Measurements from ENCODE around the gene PRSS53. TPM values are rescaled to one million over a fixed set of nuclear protein-coding genes. Genes with fewer than 3 reads are reported as not detected.
A peak's percentile ranks its signal among the peaks of the same experiment; 100 is the strongest.

PRSS53 gene
- polyA plus RNA-seq, 12 donors: 1.8 to 16.4 (median 4.6) TPM; not detected in 1

DNA sequence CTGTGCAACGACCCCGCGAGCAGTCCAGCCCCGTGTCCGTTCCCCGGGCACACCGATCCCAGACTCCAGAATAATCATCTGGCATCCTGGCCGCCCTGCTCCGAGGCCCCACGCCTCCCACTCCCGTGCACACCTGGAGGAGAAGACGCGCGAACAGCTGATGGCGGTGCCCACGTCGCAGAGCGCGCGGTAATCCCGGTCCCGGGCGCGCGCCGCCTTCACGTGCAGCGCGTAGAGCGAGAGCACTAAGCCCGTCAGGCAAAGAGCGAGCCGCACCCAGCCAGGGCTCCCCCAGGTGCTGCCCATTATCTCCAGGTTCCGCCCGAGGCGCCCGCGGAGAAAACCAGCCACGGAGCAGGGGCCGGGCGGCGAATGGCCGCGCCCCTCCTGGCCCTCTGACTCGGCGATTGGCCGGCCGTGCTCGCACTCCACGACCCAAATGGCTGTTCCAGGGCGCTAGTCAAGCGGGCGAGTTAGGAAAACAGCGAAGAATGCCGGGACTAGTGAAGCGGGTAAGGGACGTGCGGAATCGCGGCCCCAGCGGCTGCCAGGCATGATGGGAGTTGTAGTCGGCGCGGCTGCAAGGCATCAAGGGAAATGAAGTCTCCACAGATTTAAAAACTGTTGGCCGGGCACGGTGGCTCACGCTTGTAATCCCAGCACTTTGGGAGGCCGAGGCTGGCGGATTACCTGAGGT lies 5.8 kb upstream of the PRSS53 start, which contains the start of gene VKORC1:
Gene VKORC1 (minus strand): TSS at position 374 of the 697 bp plus-strand sequence. CDS start 68 bp downstream, at position 306.
- peak; percentile 93 for DNase-seq

DNA sequence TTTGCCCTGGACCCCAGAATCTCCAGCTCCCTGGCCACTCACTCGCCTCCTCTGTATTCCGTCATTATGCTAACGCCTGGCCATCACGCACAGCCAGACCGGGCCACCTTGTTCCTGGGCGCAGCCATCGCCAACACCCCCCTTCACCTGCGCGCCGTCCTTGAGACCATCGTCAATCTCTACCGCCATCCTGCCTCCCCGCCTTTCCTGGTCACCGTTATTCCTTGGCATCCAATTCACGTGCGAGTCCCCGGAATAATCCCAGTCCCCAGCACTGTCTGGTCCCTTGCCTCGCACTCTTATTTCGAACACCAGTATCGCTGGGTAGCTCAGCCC lies 5.3 kb upstream of the PRSS53 start:
- DNase-seq: no peak

GRCh38 chr16:31093132-31093703 lies 4.5 kb upstream of the PRSS53 start:
- no peak for DNase-seq

GRCh38 chr16:31092330-31092729 lies 3.6 kb upstream of the PRSS53 start:
- no peak for DNase-seq

GRCh38 chr16:31090540-31090939 lies 1.8 kb upstream of the PRSS53 start:
- no peak for DNase-seq

DNA sequence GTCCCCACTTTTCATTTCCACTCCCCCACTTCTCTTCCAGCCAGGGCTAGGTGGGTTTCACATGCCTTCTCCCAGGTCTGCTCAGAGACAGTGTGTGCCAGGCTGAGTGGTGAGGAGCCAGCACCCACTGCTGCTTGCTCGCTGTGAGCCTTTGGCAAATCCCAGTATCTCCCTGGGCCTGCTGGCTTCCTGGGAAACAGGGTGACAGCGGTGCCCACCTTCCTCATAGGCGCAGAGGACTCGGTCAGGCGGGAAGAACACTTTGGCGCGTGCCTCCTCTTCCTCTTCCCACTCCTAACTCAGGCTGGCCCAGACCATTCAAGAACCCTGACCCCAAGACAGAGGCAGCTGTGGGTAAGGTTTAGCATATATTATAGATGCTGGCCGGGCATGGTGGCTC lies 456 bp upstream of the PRSS53 start:
- DNase-seq: no peak

- no peak for DNase-seq
Measured at GRCh38 chr16:31087971-31088370, 772 bp downstream of the PRSS53 start.

- DNase-seq: no peak
Measured at GRCh38 chr16:31087481-31087880, 1.3 kb downstream of the PRSS53 start.

DNA sequence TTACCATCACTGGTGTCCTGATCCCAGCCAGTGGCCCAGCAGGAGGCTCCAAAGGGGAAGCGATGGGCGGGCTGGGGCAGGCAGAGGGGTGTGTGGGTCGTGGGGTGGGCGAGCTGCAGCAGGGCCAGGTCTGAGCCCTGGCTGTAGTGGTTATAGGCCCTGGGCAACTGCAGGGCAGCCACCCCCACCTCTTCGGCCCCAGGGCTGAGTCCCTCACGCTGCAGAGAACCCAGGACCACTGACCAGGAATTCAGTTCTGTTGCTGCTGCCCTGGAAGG lies 2.2 kb downstream of the PRSS53 start:
- DNase-seq: no peak

GRCh38 chr16:31085873-31086628 lies 2.7 kb downstream of the PRSS53 start:
- no peak for DNase-seq

DNA sequence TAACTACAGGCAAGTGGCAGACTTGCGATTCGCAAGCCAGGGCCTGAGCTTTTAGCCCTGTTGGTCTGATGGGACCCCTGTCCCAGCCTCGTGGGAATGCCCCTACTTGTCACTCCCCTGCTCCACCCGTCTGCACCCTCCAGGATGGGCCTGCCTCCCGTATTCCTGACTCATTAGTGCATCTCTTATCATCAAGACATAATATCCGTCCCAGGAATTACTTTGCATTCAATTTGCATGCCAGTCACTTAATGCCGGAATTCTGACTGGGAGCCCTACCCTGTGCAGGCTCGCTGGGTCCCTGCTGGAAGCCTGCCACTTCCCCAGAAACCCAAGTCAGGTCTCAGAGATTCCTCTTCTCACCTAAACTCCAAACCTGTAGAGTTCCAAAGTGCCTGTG lies 3.3 kb downstream of the PRSS53 start:
- DNase-seq: no peak

- no peak for DNase-seq
Measured at GRCh38 chr16:31084584-31085302, 4.0 kb downstream of the PRSS53 start.

DNA sequence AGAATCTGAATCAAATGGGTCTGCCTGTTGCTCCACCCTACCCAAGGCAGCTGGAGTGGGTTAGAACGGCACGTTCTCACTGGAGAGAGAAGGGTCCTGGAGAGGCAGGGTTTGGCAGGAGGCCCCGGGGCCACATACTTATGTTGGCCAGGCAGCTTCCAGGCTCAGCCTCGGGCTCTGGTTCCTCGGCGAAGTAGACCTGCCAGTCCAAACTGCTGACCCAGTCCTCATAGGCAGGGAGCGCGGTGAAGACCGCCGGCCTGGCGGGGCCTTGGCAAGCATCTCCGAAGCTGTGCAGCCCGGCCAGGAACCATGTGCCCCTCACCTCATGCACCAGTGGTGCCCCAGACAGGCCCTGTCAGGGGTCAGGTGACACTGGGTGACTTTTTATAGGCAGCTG lies 4.8 kb downstream of the PRSS53 start:
- DNase-seq: no peak

GRCh38 chr16:31083556-31083955 lies 5.2 kb downstream of the PRSS53 start:
- no peak for DNase-seq

- DNase-seq: no peak
Measured at GRCh38 chr16:31083081-31083480, 5.7 kb downstream of the PRSS53 start.

DNA sequence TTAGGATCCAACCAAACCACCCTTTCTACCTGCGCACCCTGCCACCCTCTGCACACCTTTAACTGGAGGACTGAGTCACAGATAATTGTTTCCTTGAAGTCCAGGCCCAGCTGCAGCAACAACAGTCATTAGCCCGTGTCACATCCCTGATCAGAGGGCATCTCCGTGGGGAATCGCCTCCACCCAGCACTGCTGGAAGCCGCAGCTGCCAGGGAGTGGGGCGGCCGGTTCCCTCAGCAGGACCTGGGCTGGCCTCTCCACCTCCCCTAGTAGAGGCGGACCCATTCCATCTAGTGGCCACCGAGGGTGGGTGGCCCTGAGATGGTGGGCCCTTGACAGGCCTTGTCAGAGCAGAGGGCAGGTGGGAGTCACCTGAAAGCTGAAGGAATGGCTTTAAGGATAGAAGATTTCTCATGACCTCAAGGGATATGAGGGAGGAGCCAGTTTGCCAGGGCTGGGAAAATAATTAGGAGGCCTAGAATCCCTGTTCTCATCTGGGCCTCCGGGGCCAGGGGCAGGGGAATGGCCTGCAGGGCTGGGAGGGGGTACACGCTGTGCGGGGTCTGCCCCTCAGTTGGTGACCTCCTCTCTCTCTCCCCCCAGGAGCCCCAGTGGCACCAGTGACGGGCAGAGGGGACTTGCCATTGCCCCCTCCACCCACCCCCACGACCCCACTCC lies 6.2 kb downstream of the PRSS53 start:
- no peak for DNase-seq

DNA sequence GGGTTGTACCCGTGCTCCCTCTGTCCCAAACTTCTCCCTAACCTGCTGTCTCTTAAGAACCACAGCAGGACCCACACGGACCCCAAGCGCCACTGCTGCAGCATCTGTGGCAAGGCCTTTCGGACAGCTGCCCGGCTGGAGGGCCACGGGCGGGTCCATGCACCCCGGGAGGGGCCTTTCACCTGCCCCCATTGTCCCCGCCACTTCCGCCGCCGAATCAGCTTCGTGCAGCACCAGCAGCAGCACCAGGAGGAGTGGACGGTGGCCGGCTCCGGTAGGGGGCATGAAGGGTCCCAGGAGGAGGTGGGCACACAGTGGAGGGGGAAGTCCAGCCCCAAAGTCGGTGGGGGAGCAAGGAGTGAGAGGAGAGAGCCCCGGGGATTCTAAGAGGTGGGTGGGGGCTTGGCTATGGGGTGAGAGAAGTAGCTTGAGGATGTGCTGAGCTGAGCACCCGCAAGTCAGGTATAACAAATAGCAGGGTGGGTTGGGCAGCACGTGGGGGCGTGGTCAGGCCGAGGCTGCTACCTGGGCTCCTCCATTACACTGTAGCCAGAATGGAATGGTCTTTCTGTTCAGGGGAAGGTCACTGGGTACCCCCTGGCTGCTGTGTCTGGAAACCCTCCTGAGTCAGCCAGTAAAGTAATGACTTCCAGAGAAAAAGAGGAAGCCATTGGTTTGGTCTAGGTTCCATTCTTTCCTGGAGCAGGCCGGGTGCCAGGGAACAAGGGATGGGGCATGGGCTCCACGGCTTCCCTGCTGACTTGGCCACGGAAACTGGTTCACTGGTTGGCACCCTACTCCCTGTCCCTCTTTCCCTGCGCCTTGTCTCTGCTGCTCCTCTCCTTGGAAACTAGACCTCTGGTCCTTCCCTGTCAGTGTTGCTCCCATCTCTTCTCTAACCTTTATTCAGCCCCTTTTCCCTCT lies 7.1 kb downstream of the PRSS53 start:
- DNase-seq: no peak

DNA sequence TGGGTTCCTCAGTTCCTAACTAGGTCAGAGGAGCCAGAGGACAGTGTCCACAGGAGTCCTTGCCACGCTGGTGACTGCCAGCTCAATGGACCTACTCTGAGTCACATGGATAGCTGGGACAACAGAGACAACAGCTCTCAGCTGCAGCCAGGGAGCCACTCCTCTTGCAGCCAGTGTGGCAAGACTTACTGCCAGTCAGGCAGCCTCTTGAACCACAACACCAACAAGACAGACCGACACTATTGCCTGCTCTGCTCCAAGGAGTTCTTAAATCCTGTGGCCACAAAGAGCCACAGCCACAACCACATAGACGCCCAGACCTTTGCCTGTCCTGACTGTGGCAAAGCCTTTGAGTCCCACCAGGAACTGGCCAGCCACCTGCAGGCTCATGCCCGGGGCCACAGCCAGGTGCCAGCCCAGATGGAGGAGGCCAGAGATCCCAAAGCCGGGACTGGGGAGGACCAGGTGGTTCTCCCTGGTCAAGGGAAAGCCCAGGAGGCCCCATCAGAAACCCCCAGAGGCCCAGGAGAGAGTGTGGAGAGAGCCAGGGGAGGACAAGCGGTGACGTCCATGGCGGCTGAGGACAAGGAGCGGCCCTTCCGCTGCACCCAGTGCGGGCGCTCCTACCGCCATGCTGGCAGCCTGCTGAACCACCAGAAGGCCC lies 7.9 kb downstream of the PRSS53 start:
- no peak for DNase-seq

DNA sequence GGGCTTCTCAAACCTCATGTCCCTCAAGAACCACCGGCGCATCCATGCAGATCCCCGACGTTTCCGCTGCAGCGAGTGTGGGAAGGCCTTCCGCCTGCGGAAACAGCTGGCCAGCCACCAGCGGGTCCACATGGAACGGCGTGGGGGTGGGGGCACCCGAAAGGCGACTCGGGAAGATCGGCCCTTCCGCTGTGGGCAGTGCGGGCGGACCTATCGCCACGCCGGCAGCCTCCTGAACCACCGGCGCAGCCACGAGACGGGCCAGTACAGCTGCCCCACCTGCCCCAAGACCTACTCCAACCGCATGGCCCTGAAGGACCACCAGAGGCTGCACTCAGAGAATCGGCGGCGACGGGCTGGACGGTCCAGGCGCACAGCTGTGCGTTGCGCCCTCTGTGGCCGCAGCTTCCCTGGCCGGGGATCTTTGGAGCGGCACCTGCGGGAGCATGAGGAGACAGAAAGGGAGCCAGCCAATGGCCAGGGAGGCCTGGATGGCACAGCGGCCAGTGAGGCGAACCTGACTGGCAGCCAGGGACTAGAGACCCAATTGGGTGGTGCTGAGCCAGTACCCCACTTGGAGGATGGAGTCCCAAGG lies 8.6 kb downstream of the PRSS53 start:
- DNase-seq: no peak

GRCh38 chr16:31079342-31079944 lies 9.3 kb downstream of the PRSS53 start:
- DNase-seq: no peak

Measured in muscle of arm (tissue), 12 donors.